Large intestine (tissue), 3 donors: ENCODE measurements around the gene TOR1B. TPM values are rescaled to one million over a fixed set of nuclear protein-coding genes. Genes with fewer than 3 reads are reported as not detected.
"Not testable (repeated sequence)": the region's sequence is repeated elsewhere in the genome, so short reads cannot be mapped to it uniquely, and the experiment has no call there.

Experiments
- DNase-seq, 2 donors: peaks; one replicate each; pipeline versions ENCODE4 v3.0.0 to v3.0.0-alpha.2; 2013
- H3K27ac ChIP-seq: one replicate; pipeline ENCODE4 v1.5.1; 2013; ENCODE audit warnings: low read length
- H3K27me3 ChIP-seq: 2 replicates; pipeline ENCODE4 v1.6.1; 2013; ENCODE audit warnings: low read length; ENCODE audit not compliant: control insufficient read depth, insufficient read depth
- H3K36me3 ChIP-seq: 2 replicates; pipeline ENCODE4 v1.6.1; 2013; ENCODE audit warnings: low read length; ENCODE audit not compliant: control insufficient read depth, insufficient read depth
- H3K4me1 ChIP-seq: one replicate; pipeline ENCODE4 v1.6.1; 2013; ENCODE audit warnings: low read length; ENCODE audit not compliant: control insufficient read depth, insufficient read depth
- H3K4me3 ChIP-seq: one replicate; pipeline ENCODE4 v1.5.1; 2013; ENCODE audit warnings: low read length
- H3K9me3 ChIP-seq: one replicate; pipeline ENCODE4 v1.6.1; 2013; ENCODE audit warnings: mild to moderate bottlenecking, low read depth, low read length, moderate library complexity; ENCODE audit not compliant: control insufficient read depth
- WGBS: methylation state at CpG from one replicate; pipeline ENCODE4 v1.1.5; 2013; ENCODE audit warnings: low lambda C conversion rate; ENCODE audit not compliant: insufficient coverage; 5-methylcytosine and 5-hydroxymethylcytosine counted together
- polyA plus RNA-seq: library from polyadenylated mRNA; unstranded; fragments of 120-200 nt; gene quantifications from one replicate; pipeline ENCODE4 v1.2.1, GENCODE V29; 2013

The TOR1B gene
- polyA plus RNA-seq, 1 donor = 22.7 TPM

- H3K27ac ChIP-seq = no peak overlapping the region
- no peak overlapping the region for H3K4me3 ChIP-seq
- no peaks in the 10 kb centered on the region for H3K9me3 ChIP-seq
- DNase-seq = no peak
- no peaks in the 10 kb centered on the region for H3K4me1 ChIP-seq
- no peaks in the 10 kb centered on the region for H3K36me3 ChIP-seq
- peaks cover 2% of the 10 kb centered on the region for H3K27me3 ChIP-seq
- WGBS = no CpG with 5 or more reads among the region's 10 CpGs
Observed at GRCh38 chr9:129786481-129786880, 16.5 kb upstream of the TOR1B start.

GRCh38 chr9:129794549-129794948 is 8.4 kb upstream of the TOR1B start:
- Histone ChIP-seq H3K4me1 (no peaks in the 10 kb centered on the region), H3K27ac (no peak overlapping the region), H3K27me3 (peaks cover 3% of the 10 kb centered on the region), H3K36me3 (no peaks in the 10 kb centered on the region), H3K4me3 (no peak overlapping the region), H3K9me3 (no peaks in the 10 kb centered on the region)
- WGBS = no CpG with 5 or more reads among the region's 8 CpGs
- no peak for DNase-seq

DNA sequence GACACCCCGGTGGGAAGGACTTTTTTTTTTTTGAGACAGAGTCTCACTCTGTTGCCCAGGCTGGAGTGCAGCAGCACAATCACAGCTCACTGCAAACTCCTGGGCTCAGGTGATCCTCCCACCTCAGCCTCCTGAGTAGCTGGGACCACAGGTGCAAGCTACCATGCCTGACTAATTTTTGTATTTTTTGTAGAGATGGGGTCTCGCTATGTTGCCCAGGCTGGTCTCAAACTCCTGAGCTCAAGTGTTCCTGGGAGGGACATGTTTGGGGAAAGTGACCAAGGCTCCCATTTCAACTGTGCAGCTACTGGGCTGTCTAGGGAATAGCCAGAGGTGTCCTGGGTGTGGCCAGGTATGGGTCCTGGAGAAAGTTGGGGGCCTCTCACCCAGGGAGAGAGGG is 7.0 kb upstream of the TOR1B start:
- not testable (repeated sequence) for H3K36me3 ChIP-seq, H3K4me3 ChIP-seq, H3K9me3 ChIP-seq, H3K4me1 ChIP-seq, DNase-seq, H3K27ac ChIP-seq, H3K27me3 ChIP-seq
- no CpG with 5 or more reads among the region's 2 CpGs for WGBS

DNA sequence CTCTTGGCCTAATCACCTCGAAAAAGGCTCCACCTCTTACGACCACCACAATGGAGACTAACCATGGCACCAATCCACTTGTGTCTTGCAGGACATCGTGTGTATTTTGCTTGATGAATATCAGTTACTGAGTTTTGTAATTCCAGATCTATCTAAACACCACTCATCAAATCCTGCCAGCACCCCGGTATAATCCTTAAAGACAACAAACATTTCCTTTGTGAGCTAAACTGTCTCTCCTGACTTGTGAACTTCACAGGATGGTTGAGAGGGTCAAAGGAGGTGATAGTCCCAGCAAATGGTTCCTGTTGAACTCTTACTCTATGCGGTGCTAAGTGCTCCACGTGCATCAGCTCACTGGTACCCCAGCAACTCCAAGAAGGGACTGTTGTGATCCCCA is 4.0 kb upstream of the TOR1B start:
- Histone ChIP-seq H3K27me3 (no peaks in the 10 kb centered on the region), H3K4me1 (peaks cover 3% of the 10 kb centered on the region), H3K36me3 (no peaks in the 10 kb centered on the region), H3K27ac (no peak overlapping the region), H3K9me3 (no peaks in the 10 kb centered on the region), H3K4me3 (no peak overlapping the region)
- DNase-seq = no peak
- WGBS = no CpG with 5 or more reads among the region's 6 CpGs

DNA sequence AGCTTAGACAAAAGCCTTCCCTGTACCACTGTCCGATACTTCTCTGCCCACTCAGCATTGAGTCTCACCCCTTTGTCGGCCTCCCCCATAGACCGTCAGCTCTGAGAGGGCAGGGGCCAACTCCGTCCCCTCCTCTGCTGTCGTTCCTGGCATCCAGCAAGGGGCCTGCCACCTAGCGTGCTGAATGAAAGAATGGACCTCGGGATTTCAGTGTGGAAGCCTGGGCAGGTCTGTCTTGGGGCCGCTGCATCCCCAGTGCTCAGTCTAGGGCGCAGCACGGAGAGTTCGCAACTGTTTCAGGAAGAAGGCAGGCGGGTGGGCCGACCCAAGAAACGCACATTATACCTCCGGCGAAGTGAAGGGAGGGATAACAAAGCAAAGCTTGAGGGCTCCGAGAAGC is 1.5 kb upstream of the TOR1B start:
- H3K36me3 ChIP-seq = peaks cover 3% of the 10 kb centered on the region
- H3K27ac ChIP-seq = no peak overlapping the region
- H3K4me1 ChIP-seq = peaks cover 10% of the 10 kb centered on the region
- H3K27me3 ChIP-seq = no peaks in the 10 kb centered on the region
- no peak for DNase-seq
- no peak overlapping the region for H3K4me3 ChIP-seq
- 90% methylated on average over 4 of the region's 17 CpGs for WGBS
- H3K9me3 ChIP-seq = no peaks in the 10 kb centered on the region

DNA sequence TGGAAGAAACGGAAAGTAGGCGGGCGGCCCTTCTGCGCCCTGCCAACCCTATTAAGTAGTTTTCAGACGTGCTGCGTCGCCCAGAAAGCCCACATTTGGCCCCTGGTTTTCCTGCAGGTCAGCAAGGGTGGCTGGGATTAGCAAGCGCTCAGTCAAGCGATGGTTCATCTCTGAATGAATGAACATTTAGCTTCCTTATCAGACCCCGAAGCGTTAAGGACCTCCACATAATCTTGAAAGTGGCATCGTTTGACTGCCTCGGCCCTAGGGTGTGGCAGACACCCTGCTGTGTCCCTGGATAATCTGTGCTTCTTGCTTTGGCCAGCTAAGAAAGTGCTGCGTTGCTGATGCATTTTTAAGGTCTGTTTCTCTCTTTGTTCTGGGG is 684 bp downstream of the TOR1B start:
- WGBS = no CpG with 5 or more reads among the region's 14 CpGs
- Histone ChIP-seq H3K36me3 (peaks cover 14% of the 10 kb centered on the region), H3K27ac (peak overlapping the region; percentile 63), H3K27me3 (no peaks in the 10 kb centered on the region), H3K4me3 (peak overlapping the region; percentile 81), H3K4me1 (peaks cover 10% of the 10 kb centered on the region), H3K9me3 (no peaks in the 10 kb centered on the region)
- peak in 1 of 2 donors; percentile 47 for DNase-seq

DNA sequence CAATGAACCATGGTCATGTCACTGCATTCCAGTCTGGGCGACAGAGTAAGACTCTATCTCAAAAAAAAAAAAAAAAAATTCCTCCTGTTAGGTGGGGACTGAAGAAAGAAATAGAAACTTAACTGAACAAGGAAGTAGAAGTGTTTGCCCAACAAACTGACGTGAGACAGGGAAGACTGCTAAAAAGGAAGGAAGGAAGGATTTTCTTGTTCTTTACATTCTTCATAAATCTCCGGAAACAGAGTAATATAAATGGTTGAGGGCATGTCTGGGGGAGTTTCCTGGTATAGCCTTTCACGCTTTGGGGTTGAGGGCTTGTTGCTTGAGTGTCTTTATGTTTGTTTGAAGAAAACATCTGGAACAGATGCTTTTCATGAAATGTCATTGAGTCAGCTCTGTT is 3.1 kb downstream of the TOR1B start:
- Histone ChIP-seq H3K9me3 (no peaks in the 10 kb centered on the region), H3K4me1 (peaks cover 29% of the 10 kb centered on the region), H3K27ac (no peak overlapping the region), H3K27me3 (no peaks in the 10 kb centered on the region), H3K4me3 (no peak overlapping the region), H3K36me3 (peaks cover 29% of the 10 kb centered on the region)
- 10% methylated on average over 1 of the region's 4 CpGs for WGBS
- DNase-seq = no peak

GRCh38 chr9:129809346-129809745 is 6.4 kb downstream of the TOR1B start:
- Histone ChIP-seq H3K9me3 (no peaks in the 10 kb centered on the region), H3K36me3 (peaks cover 45% of the 10 kb centered on the region), H3K27me3 (no peaks in the 10 kb centered on the region), H3K27ac (no peak overlapping the region), H3K4me1 (peaks cover 33% of the 10 kb centered on the region), H3K4me3 (no peak overlapping the region)
- DNase-seq = no peak
- 82% methylated on average over 2 of the region's 11 CpGs for WGBS

GRCh38 chr9:129810116-129810515 is 7.1 kb downstream of the TOR1B start:
- peak overlapping the region; percentile 69 for H3K27ac ChIP-seq
- H3K9me3 ChIP-seq = no peaks in the 10 kb centered on the region
- peaks cover 32% of the 10 kb centered on the region for H3K4me1 ChIP-seq
- WGBS = no CpG with 5 or more reads among the region's 11 CpGs
- no peak overlapping the region for H3K4me3 ChIP-seq
- peaks cover 51% of the 10 kb centered on the region for H3K36me3 ChIP-seq
- no peaks in the 10 kb centered on the region for H3K27me3 ChIP-seq
- DNase-seq = no peak

- H3K36me3 ChIP-seq = peaks cover 57% of the 10 kb centered on the region
Observed at GRCh38 chr9:129810788-129811187, 7.8 kb downstream of the TOR1B start.

DNA sequence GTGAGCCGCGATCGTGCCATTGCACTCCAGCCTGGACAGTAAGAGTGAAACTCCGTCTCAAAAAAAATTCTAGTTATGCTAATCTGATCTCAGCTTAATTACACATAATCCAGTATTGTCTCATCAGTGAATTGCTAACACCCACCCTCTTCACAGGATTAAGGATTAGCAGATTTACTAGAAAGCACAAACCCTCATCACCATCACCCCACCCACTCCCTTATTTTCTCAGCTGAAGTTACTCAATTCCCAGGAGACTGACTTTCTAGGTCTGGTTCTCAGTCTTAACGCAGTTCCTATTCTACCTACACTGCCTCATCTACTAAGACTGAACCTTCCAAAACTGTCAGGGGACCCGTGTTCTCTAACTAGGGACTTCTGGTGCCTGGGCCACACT is 9.0 kb downstream of the TOR1B start:
- Histone ChIP-seq H3K36me3 (peaks cover 67% of the 10 kb centered on the region), H3K27me3 (no peaks in the 10 kb centered on the region), H3K4me1 (peaks cover 30% of the 10 kb centered on the region), H3K4me3 (no peak overlapping the region), H3K9me3 (no peaks in the 10 kb centered on the region), H3K27ac (peak overlapping the region; percentile 69)
- DNase-seq = no peak
- WGBS = no CpG with 5 or more reads among the region's 6 CpGs

More at GRCh38 chr9:129810788-129811187, 7.8 kb downstream of the TOR1B start:
- DNase-seq = no peak
- 40% methylated on average over 1 of the region's 6 CpGs for whole genome bisulfite sequencing
- Histone ChIP-seq H3K27ac (peak overlapping the region; percentile 69), H3K27me3 (no peaks in the 10 kb centered on the region), H3K9me3 (no peaks in the 10 kb centered on the region), H3K4me3 (no peak overlapping the region), H3K4me1 (peaks cover 30% of the 10 kb centered on the region)
